ENCODE data around the gene PKNOX2.

PKNOX2 gene

GRCh38 chr11:125376856-125377255 is 212.3 kb downstream of the PKNOX2 start:
- no peaks in the 10 kb centered on the region for H3K9me2 ChIP-seq (replicated peaks; ENCODE audit: insufficient read depth, low read length)

GRCh38 chr11:125378083-125378482 is 213.5 kb downstream of the PKNOX2 start:
- Histone ChIP-seq H2AFZ (ENCODE audit: low read length) (no peak overlapping the region), H3K79me2 (ENCODE audit: low read length) (no peaks in the 10 kb centered on the region), H3K27ac (ENCODE audit: low read length) (no peak overlapping the region), H3K9me2 (replicated peaks; ENCODE audit: insufficient read depth, low read length) (no peaks in the 10 kb centered on the region), H3K4me3 (ENCODE audit: low read length) (no peak overlapping the region), H4K20me1 (ENCODE audit: insufficient read depth, low read length) (no peaks in the 10 kb centered on the region), H3F3A (ENCODE audit: insufficient read depth, low read length) (no peaks in the 10 kb centered on the region), H3K9me3 (replicated peaks; ENCODE audit: insufficient read depth, low read length) (no peaks in the 10 kb centered on the region), H3K4me1 (ENCODE audit: low read length) (no peaks in the 10 kb centered on the region), H3K4me2 (ENCODE audit: low read depth, low read length) (no peak overlapping the region), H3K9ac (ENCODE audit: low read length) (no peak overlapping the region), H3K27me3 (replicated peaks; ENCODE audit: insufficient read depth, low read length) (no peaks in the 10 kb centered on the region; the same call in 1 of the 2 replicates), H3K36me3 (replicated peaks; ENCODE audit: insufficient read depth, low read length) (no peaks in the 10 kb centered on the region)
- no peak for TF ChIP-seq EZH2phosphoT487 (IDR thresholded peaks at IDR 0.05; ENCODE audit: low read length)
- TF ChIP-seq EZH2 (optimal IDR thresholded peaks at IDR 0.05; ENCODE audit: low read depth, low read length) = no peak
- no peak for TF ChIP-seq CTCF (IDR thresholded peaks at IDR 0.05; ENCODE audit: low read length)
- no peak for DNase-seq

More at GRCh38 chr11:125376856-125377255, 212.3 kb downstream of the PKNOX2 start:
- Histone ChIP-seq H3K4me2 (ENCODE audit: low read depth, low read length) (no peak overlapping the region), H3K79me2 (ENCODE audit: low read length) (no peaks in the 10 kb centered on the region), H3K9me3 (replicated peaks; ENCODE audit: insufficient read depth, low read length) (no peaks in the 10 kb centered on the region), H3K27ac (ENCODE audit: low read length) (no peak overlapping the region), H4K20me1 (ENCODE audit: insufficient read depth, low read length) (no peaks in the 10 kb centered on the region), H3K9ac (ENCODE audit: low read length) (no peak overlapping the region), H3K27me3 (replicated peaks; ENCODE audit: insufficient read depth, low read length) (peaks cover 3% of the 10 kb centered on the region; the same call in 1 of the 2 replicates), H3K4me3 (ENCODE audit: low read length) (no peak overlapping the region), H3F3A (ENCODE audit: insufficient read depth, low read length) (no peaks in the 10 kb centered on the region), H3K36me3 (replicated peaks; ENCODE audit: insufficient read depth, low read length) (no peaks in the 10 kb centered on the region), H3K4me1 (ENCODE audit: low read length) (no peaks in the 10 kb centered on the region), H2AFZ (ENCODE audit: low read length) (no peak overlapping the region)
- TF ChIP-seq EZH2phosphoT487 (IDR thresholded peaks at IDR 0.05; ENCODE audit: low read length) (no peak), EZH2 (optimal IDR thresholded peaks at IDR 0.05; ENCODE audit: low read depth, low read length) (no peak)
- DNase-seq = no peak

- no peak overlapping the region for H3K27ac ChIP-seq (ENCODE audit: low read length)
- no peak for DNase-seq
- H3K36me3 ChIP-seq (replicated peaks; ENCODE audit: insufficient read depth, low read length) = no peaks in the 10 kb centered on the region
- no peaks in the 10 kb centered on the region for H4K20me1 ChIP-seq (ENCODE audit: insufficient read depth, low read length)
- no peaks in the 10 kb centered on the region for H3K4me1 ChIP-seq (ENCODE audit: low read length)
- no peaks in the 10 kb centered on the region for H3F3A ChIP-seq (ENCODE audit: insufficient read depth, low read length)
- H3K4me2 ChIP-seq (ENCODE audit: low read depth, low read length) = no peak overlapping the region
- H3K9me2 ChIP-seq (replicated peaks; ENCODE audit: insufficient read depth, low read length) = no peaks in the 10 kb centered on the region
- TF ChIP-seq EZH2 (optimal IDR thresholded peaks at IDR 0.05; ENCODE audit: low read depth, low read length) (no peak), CTCF (IDR thresholded peaks at IDR 0.05; ENCODE audit: low read length) (no peak), EZH2phosphoT487 (IDR thresholded peaks at IDR 0.05; ENCODE audit: low read length) (no peak)
- no peaks in the 10 kb centered on the region; the same call in 1 of the 2 replicates for H3K27me3 ChIP-seq (replicated peaks; ENCODE audit: insufficient read depth, low read length)
- H3K9ac ChIP-seq (ENCODE audit: low read length) = no peak overlapping the region
- H3K79me2 ChIP-seq (ENCODE audit: low read length) = no peaks in the 10 kb centered on the region
- H2AFZ ChIP-seq (ENCODE audit: low read length) = no peak overlapping the region
- H3K4me3 ChIP-seq (ENCODE audit: low read length) = no peak overlapping the region
- no peaks in the 10 kb centered on the region for H3K9me3 ChIP-seq (replicated peaks; ENCODE audit: insufficient read depth, low read length)
Measured at GRCh38 chr11:125378571-125378970, 214.0 kb downstream of the PKNOX2 start.

GRCh38 chr11:125379565-125379964 is 215.0 kb downstream of the PKNOX2 start:
- no peak overlapping the region for H3K4me3 ChIP-seq (ENCODE audit: low read length)
- no peaks in the 10 kb centered on the region for H3K4me1 ChIP-seq (ENCODE audit: low read length)
- no peaks in the 10 kb centered on the region for H4K20me1 ChIP-seq (ENCODE audit: insufficient read depth, low read length)
- no peak overlapping the region for H3K9ac ChIP-seq (ENCODE audit: low read length)
- H3K27me3 ChIP-seq (replicated peaks; ENCODE audit: insufficient read depth, low read length) = no peaks in the 10 kb centered on the region; the same call in 1 of the 2 replicates
- no peak overlapping the region for H2AFZ ChIP-seq (ENCODE audit: low read length)
- no peaks in the 10 kb centered on the region for H3F3A ChIP-seq (ENCODE audit: insufficient read depth, low read length)
- no peaks in the 10 kb centered on the region for H3K79me2 ChIP-seq (ENCODE audit: low read length)
- H3K27ac ChIP-seq (ENCODE audit: low read length) = no peak overlapping the region
- H3K9me2 ChIP-seq (replicated peaks; ENCODE audit: insufficient read depth, low read length) = no peaks in the 10 kb centered on the region
- no peak overlapping the region for H3K4me2 ChIP-seq (ENCODE audit: low read depth, low read length)
- TF ChIP-seq CTCF (IDR thresholded peaks at IDR 0.05; ENCODE audit: low read length) = no peak
- TF ChIP-seq EZH2phosphoT487 (IDR thresholded peaks at IDR 0.05; ENCODE audit: low read length) = no peak
- TF ChIP-seq EZH2 (optimal IDR thresholded peaks at IDR 0.05; ENCODE audit: low read depth, low read length) = no peak
- no peaks in the 10 kb centered on the region for H3K9me3 ChIP-seq (replicated peaks; ENCODE audit: insufficient read depth, low read length)
- no peak for DNase-seq
- H3K36me3 ChIP-seq (replicated peaks; ENCODE audit: insufficient read depth, low read length) = no peaks in the 10 kb centered on the region
